Retina (tissue), 1 donor: ENCODE data around the gene PMVK.
"Not testable (repeated sequence)": the region's sequence is repeated elsewhere in the genome, so short reads cannot be mapped to it uniquely, and the experiment has no call there.

Experiments used
- DNase-seq: peaks from one replicate; pipeline ENCODE4 v3.0.0-alpha.2; 2016

The PMVK gene

GRCh38 chr1:154911691-154912550 is 24.6 kb downstream of the PMVK start:
- no peak for DNase-seq

DNA sequence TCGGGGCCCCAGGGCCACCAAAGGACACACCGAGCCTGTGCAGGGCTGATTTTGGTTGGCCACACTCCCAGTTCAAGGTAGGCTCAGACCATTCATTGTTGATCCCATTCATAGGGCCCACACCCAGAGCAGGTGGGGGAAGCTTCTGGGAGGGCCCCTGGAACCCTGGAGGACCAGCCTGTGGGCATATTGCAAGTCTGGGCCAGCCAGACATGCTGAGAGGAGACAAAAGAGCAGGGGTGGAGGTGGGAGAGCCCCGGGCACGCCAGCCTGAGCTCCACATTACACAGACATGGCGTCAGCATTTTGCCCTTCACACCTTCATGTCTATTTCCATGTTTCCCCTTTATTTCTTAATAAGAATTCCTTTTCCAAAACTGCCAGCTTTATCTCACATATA is 25.7 kb downstream of the PMVK start:
- no peak for DNase-seq

DNA sequence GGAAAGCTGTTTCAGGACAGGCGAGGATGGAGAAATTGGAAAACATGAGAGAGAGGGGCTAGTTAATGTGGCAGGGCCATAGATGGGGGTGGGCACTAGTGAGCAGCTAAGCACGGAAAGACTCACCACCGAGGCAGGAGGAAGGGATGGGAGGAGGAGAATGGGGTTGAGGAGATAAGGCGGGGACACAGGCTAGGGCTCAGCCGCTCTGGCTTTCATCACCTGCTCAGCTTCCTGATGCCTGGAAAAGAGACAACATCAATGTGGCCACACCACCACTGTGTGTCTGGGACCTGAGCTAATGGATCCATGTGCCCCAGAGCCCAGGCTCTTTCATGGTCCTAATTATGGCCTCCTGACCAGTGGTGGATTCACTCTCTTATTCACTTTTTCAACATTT is 27.6 kb downstream of the PMVK start:
- DNase-seq: no peak

- not testable (repeated sequence) for DNase-seq
Observed at GRCh38 chr1:154908129-154908528, 28.4 kb downstream of the PMVK start.

- DNase-seq: no peak
Observed at GRCh38 chr1:154906621-154907081, 29.9 kb downstream of the PMVK start.

GRCh38 chr1:154902938-154903566 is 33.5 kb downstream of the PMVK start:
- no peak for DNase-seq

DNA sequence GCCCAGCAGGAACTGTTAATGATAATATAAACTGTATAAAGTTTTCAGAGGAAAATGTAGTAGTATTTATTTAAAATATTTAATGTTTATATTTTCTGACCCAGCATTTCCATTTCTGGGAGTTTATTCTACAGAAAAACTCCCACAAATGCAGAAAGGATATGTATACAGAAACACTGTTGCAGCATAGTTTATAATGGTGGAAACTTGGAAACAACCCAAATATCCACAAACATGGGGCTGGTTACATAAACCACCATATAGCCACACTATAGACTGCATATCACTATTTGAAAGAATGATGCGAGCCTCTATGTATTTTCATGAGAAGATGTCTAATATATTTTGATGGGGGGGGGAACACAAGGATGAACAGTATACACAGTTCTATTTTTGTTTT is 34.9 kb downstream of the PMVK start:
- DNase-seq: no peak

DNA sequence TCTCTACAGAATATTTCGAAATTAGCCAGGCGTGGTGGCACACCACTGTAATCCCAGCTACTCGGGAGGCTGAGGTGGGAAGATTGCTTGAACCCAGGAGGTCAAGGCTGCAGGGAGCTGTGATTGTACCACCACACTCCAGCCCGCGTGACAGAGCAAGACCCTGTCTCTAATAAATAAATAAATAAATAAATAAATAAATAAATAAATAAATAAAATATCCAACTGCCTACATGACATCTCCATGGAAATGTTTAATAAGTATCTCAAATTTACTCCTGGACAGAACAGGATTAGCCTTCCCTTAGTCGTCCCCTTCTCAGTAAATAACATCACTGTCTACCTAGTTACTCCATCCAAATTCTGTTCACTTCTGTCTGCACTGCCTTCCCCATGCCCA is 37.5 kb downstream of the PMVK start:
- no peak for DNase-seq

- DNase-seq: peak; percentile 12
Observed at GRCh38 chr1:154896771-154897286, 39.7 kb downstream of the PMVK start.

GRCh38 chr1:154895798-154896197 is 40.7 kb downstream of the PMVK start:
- DNase-seq: no peak

DNA sequence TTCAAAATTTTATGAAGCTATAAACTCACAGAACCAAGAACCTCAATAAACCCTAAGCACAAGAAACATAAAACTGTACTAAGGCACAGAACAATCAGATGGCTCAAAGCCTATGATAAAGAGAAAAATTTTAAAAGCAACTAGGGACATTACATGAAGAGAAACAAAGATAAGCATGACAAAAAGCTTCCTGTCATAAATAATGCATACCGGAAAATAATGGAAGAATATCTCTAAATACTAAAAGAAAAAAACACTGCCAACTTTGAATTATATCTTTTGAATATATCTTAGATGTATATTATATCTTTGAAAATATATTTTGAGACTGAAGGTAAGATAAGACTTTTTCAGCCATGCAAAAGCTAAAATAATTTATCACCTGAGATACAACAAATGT is 45.1 kb downstream of the PMVK start:
- DNase-seq: no peak

DNA sequence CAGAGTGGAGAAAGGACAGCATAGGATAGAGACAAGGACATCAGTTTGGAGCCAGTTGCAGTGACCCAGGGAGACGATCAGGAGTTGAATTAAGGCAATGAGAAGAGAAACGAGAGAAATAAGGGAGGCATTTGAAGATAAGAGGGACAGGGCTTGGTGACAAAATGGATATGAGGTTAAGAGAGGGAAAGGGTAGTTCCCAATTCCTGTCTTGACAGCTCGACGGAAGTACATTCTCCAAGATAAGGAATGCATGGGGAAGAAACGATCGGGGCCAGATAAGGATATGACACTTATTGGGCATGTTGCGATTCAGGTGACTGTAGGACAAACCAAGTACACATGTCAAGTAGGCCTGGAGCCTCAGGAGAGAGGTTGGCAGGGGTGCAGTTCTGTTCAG is 47.8 kb downstream of the PMVK start:
- no peak for DNase-seq

DNA sequence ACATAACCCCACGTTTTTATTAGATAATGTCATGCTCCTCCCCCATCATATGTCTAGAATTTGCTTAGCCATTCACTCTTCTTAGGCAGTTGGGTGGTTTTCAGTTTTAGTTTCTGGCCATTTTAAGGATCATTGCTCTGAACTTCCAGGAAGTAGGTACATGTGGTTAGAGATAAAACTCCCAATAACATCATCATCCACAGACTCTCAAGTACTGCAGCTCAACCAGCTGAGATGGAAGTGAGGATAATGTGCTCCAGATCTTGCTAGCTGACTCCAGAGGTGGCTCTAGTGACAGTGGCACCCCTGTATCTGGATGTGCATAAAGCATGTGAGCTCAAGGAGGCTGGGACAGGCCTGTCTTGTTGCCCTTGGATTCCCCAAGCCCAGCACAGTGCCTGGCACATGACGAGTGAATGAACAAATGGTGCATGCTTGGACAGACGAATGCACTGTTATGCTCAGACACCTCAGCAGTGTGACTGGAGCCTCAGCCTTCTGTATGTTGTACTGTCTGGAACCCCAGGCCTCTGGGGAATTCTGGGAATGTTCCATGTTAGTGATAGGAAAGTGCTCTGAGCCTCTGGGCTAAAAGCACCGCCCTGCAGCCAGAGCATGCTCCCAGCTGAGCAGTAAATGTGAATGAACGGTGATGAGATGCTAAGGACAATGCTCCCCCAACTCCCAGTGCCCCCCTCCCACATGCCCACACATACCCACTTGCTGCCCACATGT is 50.1 kb downstream of the PMVK start:
- DNase-seq: no peak

- DNase-seq: no peak
Observed at GRCh38 chr1:154884869-154885701, 51.4 kb downstream of the PMVK start.

DNA sequence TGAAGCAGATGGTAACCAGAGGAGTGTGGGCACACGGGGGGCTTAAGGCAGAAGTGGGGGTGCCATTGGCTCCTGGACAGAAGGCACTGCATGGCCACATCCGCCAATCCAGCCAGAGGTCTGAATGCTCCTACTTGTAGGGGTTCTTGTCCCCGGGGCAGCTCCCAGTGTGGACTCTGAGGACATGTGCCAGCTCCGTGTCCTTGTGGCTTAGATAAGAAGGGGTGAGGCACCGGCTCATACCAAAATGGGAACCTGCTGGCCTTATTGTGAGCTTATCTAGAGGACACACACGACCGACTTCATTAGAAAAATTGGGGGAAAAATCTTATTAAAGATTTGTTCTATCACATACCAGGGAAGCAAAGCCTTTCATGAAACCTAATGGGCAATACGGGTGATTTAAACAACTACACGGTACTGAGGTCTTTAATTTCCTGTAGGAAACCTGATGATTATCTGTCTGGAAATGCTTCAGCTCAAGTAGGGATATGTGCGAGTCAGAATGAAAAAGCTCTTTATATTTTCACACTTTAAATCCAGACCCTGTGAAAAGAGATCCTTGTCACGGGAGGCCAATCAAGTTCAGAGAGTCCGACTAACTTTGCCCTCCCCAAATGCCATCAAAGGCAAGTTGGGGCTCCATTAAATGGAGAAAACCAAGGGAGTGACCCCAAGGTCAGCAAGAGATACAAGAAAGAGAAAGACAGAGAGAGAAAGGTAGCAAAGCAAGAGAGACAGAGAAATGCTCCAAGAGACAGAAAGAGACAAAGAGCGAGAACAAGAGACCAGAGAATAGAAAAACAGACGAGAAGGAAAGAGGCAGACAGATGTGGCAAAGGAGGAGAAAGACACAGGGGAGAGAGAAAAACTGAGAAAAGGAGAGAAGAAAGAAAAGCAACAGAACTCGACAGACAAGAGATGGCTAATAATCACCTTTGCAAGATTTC is 52.3 kb downstream of the PMVK start:
- no peak for DNase-seq

DNA sequence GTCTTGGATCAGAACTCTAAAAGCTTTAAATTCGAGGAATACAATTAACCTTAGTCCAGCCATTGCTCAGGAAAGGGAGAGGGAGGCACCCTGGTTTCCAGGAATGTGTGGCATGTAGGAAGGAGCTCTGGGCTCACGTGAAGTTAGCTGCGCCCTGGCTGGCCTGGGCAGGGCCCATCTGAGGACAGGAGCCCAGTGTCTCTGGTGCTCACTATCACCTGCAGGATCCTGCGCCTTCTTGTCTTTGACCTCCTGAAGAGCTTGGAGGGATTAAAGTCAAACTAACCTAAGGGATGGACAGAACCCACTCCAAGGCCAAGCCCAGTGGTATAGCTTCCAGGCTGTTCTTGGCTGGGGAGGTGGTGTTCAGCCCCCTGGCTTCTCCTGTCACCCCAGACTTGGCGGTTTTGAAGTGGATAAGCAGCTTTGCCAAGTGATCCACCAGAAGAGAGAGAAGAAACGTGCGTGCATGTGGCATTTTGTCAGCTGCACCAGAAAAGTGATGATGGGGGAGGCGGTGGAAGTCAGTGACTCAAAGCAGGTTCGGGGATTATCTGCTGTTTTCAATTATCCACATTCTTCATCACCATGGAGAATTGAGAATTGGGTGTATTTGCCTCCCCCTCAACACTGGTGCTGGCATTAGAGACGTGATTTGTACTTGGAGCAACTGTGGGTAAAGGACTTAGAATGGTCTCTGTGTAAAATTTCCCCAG is 54.5 kb downstream of the PMVK start:
- DNase-seq: no peak

GRCh38 chr1:154880671-154881070 is 55.8 kb downstream of the PMVK start:
- no peak for DNase-seq

GRCh38 chr1:154879038-154879421 is 57.5 kb downstream of the PMVK start:
- DNase-seq: peak; percentile 57

DNA sequence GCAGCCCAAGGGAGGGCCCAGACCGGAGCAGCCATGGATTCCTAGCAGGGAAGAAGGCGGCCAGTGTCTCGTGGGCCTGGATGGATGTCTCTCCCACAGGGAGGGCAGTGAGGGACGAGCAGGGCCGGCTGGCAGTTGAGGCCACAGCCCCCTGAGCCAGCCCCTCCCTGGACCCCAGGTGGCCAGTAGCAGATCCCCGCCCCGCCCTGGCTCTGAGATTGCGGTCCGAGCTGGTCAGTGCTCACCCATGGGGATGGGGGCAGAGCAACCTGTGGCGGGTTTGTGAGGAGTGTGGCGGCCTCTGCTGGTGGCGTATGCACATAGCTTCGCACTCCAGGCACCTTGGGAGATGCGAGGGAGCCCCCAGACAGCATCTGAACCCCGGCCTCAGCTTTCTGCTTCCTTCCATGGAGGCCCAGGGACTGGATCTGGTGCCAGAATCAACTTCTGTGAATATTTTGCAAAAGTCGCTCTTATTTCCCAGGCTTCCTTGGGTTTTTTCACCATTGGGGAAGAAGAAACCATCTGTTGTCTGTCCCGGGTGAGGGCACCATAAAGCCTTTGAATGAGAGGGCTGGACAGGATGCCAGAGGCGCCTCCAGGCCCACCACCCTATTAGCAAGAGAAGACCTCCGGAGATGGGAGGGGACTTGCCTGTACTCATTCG is 58.0 kb downstream of the PMVK start:
- peak; percentile 90 for DNase-seq

- DNase-seq: no peak
Observed at GRCh38 chr1:154877370-154877974, 59.0 kb downstream of the PMVK start.
